Lower leg skin (tissue), 3 donors: ENCODE data around the gene DEDD2.

ENCODE experiments used
- CTCF ChIP-seq, 3 donors: fragments of 450-650 bp; IDR thresholded peaks; one replicate each; pipeline ENCODE4 v1.5.1; 2016; ENCODE audit warnings: antibody characterized with exemption in 3 of 3, mild to moderate bottlenecking in 3 of 3, moderate library complexity in 2 of 3
- POLR2A ChIP-seq, 2 donors: fragments of 450-650 bp; IDR thresholded peaks; one replicate each; pipeline ENCODE4 v1.6.1; 2016 to 2017; ENCODE audit warnings: antibody characterized with exemption in 2 of 2, mild to moderate bottlenecking in 1 of 2, moderate library complexity in 1 of 2

- TF ChIP-seq CTCF (IDR thresholded peaks at IDR 0.05) (no peak), POLR2A (IDR thresholded peaks at IDR 0.05) (no peak)
Observed at GRCh38 chr19:42249149-42249750, 31.8 kb upstream of the DEDD2 start.
